Natural killer cell treated with Interleukin-12 subunit alpha and Interleukin-12 subunit beta and Interleukin-15 and Interleukin-18, amount 100 ng/mL, for 72 hours (primary cell): ENCODE results near the gene FOXA2. TPM values are rescaled to one million over a fixed set of nuclear protein-coding genes. Genes with fewer than 3 reads are reported as not detected.

ENCODE experiments used
- ATAC-seq, 2 donors: fragments of 150-1000 bp; cut with Tn5 transposase in 1 of 2; sonication (Bioruptor Pico), chemical (Tn5 transposase) in 1 of 2; 2 replicates each; pipeline ENCODE4 v1.10.0; 2021
- DNase-seq: peaks from one replicate; pipeline ENCODE4 v3.0.0; 2022; ENCODE audit warnings: low spot score
- H3K27ac Mint-ChIP-seq, 2 donors: 1 replicate in 1 of 2; 2 replicates in 1 of 2; pipeline ENCODE4 v1.8.0; 2022; ENCODE audit warnings: mixed read lengths in 2 of 2, mild to moderate bottlenecking in 1 of 2, moderate library complexity in 1 of 2
- H3K27me3 Mint-ChIP-seq, 2 donors: 1 replicate in 1 of 2; 2 replicates in 1 of 2; pipeline ENCODE4 v1.8.0; 2022; ENCODE audit warnings: mixed read lengths in 2 of 2
- H3K36me3 Mint-ChIP-seq: one replicate; pipeline ENCODE4 v1.8.0; 2022; ENCODE audit warnings: mixed read lengths
- H3K4me1 Mint-ChIP-seq, 2 donors: 1 replicate in 1 of 2; 2 replicates in 1 of 2; pipeline ENCODE4 v1.8.0; 2022; ENCODE audit warnings: low read depth in 2 of 2, mixed read lengths in 2 of 2, mild to moderate bottlenecking in 1 of 2
- H3K4me3 Mint-ChIP-seq: one replicate; pipeline ENCODE4 v1.8.0; 2022; ENCODE audit warnings: mixed read lengths
- H3K9me3 Mint-ChIP-seq: 2 replicates; pipeline ENCODE4 v1.8.0; 2022; ENCODE audit warnings: mixed read lengths
- total RNA-seq, 2 donors: library from RNA; stranded (reverse); gene quantifications; one replicate each; pipeline ENCODE4 v1.2.3, GENCODE V29; 2022

FOXA2 gene
- total RNA-seq, 2 donors from 2014 or later: not detected

DNA sequence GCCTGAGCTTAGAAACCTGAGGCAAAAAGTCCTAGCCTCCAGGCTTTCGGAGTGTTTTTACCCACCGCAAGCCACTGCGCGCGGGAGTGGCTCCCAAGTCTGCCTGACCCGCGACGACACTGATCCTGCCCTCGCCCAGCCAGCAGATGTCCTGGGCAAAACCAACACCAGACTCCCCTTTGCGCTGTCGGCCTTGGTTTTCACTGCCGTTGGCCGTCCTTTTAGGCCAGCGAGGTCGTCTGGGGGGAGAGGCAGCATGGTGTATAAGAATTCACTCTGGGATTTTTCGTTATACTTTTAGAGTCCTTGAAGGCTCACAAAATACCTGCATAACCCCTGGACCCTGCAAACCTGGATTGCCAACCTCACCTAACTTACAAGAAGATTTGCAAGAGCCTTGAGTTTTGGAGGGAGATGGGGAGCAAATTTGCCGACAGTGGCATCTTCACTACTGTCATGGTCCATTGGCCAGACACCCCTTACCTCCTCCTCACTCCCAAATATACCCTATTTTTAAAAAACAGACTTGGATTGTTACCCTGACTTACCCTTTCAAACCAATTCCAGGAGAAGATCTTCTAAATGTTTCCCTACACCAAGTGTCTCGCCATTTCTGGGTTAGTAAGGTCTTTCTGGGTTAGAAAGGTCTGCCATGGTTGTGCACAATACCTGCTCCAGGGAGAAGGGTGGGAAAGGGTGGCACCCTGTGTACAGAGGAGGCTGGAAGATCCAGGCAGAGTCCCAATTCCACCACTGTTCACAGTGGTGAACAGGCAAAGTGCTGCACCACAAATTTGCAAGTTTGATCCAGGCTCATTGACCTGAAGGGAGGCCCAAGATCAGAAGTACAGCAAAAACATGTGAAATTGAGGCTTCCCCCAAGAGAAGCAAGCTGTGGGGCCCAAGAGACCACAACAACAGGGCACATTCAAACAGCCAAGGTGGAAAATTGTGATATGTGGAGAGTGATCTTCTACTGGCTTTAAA is 4.4 kb downstream of the FOXA2 start:
- Mint-ChIP-seq H3K36me3 (no peaks in the 10 kb centered on the region), H3K4me3 (no peak overlapping the region), H3K9me3 (no peaks in the 10 kb centered on the region), H3K4me1 (no peaks in the 10 kb centered on the region), H3K27ac (no peak overlapping the region), H3K27me3 (peaks cover 38 to 44% of the 10 kb centered on the region in 2 donors)
- ATAC-seq: no peak
- no peak for DNase-seq

DNA sequence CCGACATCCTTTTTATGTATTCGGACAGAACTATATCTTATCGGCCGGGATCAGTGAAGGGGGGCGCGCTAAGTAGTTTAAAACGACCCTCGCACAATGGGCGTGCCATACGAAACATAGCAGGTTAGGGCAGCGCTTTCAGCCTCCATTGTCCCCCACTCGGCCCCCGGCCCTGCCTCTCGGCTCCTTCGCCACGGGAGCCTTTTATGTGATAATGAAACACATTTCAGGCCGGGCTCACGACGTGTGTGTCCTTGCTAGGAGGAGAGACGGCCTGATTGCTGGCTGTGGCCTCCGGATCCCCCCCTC is 5.3 kb downstream of the FOXA2 start:
- no peaks in the 10 kb centered on the region for H3K36me3 Mint-ChIP-seq
- H3K4me1 Mint-ChIP-seq: no peaks in the 10 kb centered on the region
- no peak for ATAC-seq
- H3K9me3 Mint-ChIP-seq: no peaks in the 10 kb centered on the region
- H3K27me3 Mint-ChIP-seq: peaks cover 43 to 53% of the 10 kb centered on the region in 2 donors
- no peak overlapping the region for H3K4me3 Mint-ChIP-seq
- no peak for DNase-seq
- no peak overlapping the region for H3K27ac Mint-ChIP-seq

DNA sequence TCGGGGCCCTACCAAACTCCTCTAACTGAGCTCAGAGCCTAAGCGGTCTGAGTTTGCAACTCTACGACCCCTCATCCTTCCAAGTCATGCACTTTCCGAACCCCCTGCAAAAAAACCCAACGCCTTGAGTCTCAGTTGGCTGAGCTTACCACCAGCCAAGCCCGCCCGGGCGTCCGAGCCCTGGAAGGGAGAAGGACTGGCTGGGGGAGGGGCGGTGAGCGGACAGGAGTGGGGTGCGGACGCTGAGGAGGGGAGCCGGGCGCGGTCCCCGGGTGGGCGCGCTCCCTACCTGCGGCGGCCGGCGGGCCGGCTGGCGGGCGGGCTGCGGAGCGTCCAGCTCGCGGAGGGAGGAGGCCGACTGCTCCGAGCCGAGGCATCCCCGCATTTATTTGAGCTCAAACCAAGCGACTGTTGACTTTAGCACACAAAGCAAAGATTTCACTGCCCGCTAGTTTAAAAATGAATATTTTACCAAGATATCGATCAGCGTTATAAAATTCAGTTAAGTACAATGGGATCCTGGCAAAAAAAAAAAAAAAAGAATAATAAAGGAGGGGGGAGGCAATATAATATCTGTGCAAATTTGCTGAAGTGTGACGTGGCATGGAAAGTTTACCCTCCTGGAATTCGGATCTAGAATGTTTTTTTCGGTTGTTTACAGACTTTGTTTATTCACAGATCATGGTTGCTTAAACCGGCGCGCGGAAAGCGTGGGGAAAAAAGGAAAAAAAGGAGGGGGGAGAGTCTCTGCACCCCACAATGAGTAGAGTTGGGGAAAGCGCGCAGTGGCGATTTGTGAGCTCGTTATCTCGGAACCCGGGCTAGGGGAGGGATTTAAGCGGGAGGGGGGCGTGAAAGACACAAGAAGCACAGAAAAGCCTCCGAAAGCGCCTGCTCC is 5.9 kb downstream of the FOXA2 start:
- Mint-ChIP-seq H3K9me3 (no peaks in the 10 kb centered on the region), H3K27ac (no peak overlapping the region), H3K4me1 (no peaks in the 10 kb centered on the region), H3K36me3 (no peaks in the 10 kb centered on the region), H3K4me3 (no peak overlapping the region), H3K27me3 (peaks cover 47 to 58% of the 10 kb centered on the region in 2 donors)
- DNase-seq (no peak), ATAC-seq (no peak)

DNA sequence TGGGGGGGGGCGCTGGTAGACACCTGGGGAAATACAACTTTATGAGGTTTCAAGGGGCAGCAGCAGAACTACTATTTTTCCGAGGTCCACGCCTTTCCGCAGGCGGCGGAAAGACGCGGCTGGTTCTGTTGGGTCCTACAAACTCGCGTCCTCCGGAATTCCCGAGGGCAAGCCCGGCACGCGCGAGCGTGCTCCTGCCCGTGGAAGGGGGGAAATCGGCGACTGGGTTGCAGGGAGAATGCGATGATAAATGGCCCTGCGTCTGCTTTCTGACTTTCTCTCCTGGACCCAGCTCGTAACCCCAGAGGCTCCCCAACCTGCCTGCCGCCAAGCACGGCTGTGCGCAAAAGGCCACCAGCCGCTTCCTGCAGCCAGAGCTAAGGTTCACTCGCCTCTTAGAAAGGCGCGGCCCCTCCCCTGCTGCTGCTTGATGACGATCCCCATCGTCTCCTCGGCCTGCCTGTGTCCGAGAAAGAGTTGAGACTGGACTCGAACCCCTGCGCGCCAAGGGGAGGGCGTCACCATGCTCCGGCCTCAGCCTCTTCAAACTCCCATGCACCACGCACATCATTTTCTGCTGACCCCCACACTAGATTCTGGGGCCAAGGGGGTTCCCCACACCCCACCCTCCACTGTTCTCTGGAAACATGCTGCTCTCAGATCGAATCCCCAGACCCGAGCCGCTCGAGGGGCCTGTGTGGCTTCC is 6.7 kb downstream of the FOXA2 start:
- H3K4me3 Mint-ChIP-seq: no peak overlapping the region
- ATAC-seq (no peak), DNase-seq (no peak)
- H3K4me1 Mint-ChIP-seq: no peaks in the 10 kb centered on the region
- H3K27me3 Mint-ChIP-seq: peaks cover 47 to 65% of the 10 kb centered on the region in 2 donors
- H3K36me3 Mint-ChIP-seq: no peaks in the 10 kb centered on the region
- H3K9me3 Mint-ChIP-seq: no peaks in the 10 kb centered on the region
- no peak overlapping the region for H3K27ac Mint-ChIP-seq

DNA sequence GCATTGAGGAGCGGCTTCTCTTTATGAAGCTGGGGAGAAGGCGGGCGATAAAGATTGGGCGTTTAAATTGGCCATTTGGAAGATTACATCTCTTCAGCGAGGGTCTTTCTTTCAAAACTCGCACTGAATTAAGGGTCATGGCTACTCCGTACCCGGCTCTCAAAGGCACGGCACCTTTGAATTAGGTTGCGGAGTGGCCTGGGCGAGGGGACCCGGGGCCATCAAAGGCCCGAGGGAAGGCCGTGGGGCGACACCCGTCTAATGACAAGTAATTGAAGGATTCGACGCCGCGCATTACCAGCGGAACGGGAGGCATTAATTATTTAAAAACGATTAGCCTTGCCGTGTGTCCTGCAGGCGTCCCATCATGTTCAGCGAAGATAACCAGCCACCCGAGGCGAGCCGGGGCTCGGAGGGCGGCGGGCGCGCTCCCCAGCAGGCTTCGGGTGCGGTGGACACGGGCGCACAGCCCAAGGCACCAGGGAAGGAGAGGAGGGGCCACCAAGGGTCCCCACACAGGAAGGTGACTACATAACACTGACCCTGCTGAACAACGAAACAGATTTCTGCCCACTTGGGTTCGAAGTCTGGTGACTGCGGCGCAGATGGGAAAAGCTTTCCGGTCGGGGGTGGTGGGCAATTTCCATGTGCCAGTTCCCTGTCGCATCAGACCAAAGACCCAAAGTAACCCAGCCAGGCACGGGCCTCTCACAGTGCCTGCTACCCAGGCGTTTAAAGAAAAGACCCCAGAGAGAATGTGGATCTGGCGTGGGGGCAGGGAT is 7.4 kb downstream of the FOXA2 start:
- Mint-ChIP-seq H3K27ac (no peak overlapping the region), H3K27me3 (peaks cover 52 to 69% of the 10 kb centered on the region in 2 donors), H3K4me1 (no peaks in the 10 kb centered on the region)

DNA sequence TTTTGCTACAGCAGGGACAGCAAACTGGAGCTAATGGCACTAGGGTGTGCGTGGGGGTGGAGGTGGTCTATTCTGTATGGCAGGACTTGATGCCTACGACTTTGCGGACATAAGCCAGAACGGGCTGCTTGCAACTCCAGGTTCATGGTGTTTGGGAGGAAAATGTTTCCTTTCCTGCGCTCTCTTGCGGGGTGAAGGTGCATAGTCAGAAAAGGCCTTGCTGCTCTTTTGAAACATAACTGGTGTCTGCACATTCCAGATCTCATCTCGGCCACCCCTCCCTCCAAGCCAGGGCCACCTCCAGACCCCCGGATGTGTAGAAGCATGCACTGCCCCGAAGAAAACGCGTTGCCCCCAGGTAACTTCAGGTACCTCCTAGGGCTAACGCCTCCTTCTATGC is 8.1 kb downstream of the FOXA2 start:
- H3K9me3 Mint-ChIP-seq: no peaks in the 10 kb centered on the region
- H3K27me3 Mint-ChIP-seq: peaks cover 54 to 74% of the 10 kb centered on the region in 2 donors
- ATAC-seq: no peak

More for the DNA sequence above, 7.4 kb downstream of the FOXA2 start:
- no peak overlapping the region for H3K4me3 Mint-ChIP-seq
- no peak for DNase-seq
- H3K9me3 Mint-ChIP-seq: no peaks in the 10 kb centered on the region
- no peaks in the 10 kb centered on the region for H3K36me3 Mint-ChIP-seq
- no peak for ATAC-seq

DNA sequence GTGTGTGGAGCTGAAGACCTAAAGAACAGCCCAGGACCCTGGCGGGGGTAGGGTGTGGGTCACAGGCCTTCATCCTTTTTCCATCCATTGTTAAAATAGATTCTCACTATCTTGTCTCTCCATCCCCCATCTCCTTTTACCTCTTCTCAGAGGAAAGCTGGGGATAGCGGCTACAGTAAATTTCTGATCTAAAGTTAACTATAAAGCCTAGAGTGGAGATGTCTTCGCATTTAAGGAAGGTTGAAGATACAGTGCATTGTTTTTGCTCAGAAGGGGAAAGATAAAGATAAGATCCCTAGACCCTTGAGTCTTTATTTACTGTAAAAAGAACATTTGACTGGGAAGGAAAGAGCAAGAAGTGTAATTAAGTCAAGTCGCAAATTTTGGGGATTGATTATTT is 8.6 kb downstream of the FOXA2 start:
- peaks cover 6% of the 10 kb centered on the region for H3K36me3 Mint-ChIP-seq
- DNase-seq: no peak
- H3K27ac Mint-ChIP-seq: no peak overlapping the region

More for the DNA sequence above, 8.1 kb downstream of the FOXA2 start:
- no peak overlapping the region for H3K4me3 Mint-ChIP-seq
- H3K36me3 Mint-ChIP-seq: peaks cover 3% of the 10 kb centered on the region
- H3K4me1 Mint-ChIP-seq: no peaks in the 10 kb centered on the region
- DNase-seq: no peak
- H3K27ac Mint-ChIP-seq: no peak overlapping the region

DNA sequence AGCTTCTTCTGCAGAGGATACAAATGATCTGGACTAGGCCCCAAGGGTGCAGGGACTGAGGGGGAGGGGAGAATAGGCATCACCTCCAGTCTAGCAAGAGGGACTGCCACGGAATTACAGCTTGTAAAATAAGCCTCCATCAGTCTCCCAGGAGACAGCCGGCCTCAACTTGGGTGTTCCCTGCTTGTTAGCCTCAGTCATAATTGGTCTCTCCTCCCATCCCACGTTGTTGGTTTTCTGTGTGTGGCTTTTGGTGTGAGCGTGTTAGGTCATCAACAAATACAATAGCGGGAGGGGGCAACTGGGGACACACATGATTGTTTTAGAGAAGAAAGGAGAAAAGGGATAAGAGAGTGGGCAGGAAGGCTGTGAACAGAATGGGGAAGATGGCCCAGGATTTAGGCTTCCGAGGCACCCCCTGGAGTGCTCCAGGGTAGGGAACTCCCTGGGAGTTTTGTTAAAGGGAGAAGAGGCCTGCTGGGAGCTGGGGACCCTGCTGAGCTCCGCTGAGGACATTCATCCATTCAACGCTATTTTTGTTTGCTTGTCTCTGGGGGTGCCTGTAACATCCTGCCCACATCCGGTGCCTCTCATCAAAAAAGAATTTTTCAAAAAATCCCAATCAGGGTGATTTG is 9.2 kb downstream of the FOXA2 start:
- no peaks in the 10 kb centered on the region for H3K4me1 Mint-ChIP-seq
- no peak overlapping the region for H3K4me3 Mint-ChIP-seq
- no peaks in the 10 kb centered on the region for H3K9me3 Mint-ChIP-seq
- DNase-seq (no peak), ATAC-seq (no peak)
- peaks cover 6% of the 10 kb centered on the region for H3K36me3 Mint-ChIP-seq
- no peak overlapping the region for H3K27ac Mint-ChIP-seq
- H3K27me3 Mint-ChIP-seq: peaks cover 54 to 70% of the 10 kb centered on the region in 2 donors

More for the DNA sequence above, 8.6 kb downstream of the FOXA2 start:
- Mint-ChIP-seq H3K9me3 (no peaks in the 10 kb centered on the region), H3K4me3 (no peak overlapping the region), H3K27me3 (peaks cover 59 to 74% of the 10 kb centered on the region in 2 donors), H3K4me1 (no peaks in the 10 kb centered on the region)
- ATAC-seq: no peak

DNA sequence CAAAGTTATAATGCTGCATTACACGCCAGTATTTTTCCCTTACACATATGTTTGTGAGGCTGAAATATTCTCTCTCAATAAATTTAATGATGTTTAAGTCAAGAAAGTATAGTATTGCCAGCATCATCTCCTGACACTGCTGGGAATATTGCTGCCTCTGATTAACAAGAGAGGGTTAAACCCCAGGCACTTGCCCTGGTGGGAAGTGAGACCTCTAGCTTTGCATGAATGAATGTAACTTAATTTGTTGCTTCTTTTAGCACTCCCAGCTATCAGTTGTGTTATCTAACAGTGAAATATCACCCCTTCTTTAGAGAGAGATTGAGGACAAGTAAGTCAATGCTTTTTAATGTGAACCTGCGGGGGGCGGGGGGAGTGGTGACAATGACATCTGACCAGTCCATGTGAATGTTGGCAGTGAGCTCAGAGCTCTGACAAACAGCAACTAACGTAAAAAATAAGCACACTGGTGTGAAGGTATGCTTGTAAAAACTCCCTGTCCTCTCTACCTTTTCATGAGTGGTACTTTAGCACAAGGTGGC is 9.8 kb downstream of the FOXA2 start:
- ATAC-seq (no peak), DNase-seq (no peak)
- no peak overlapping the region for H3K4me3 Mint-ChIP-seq
- H3K9me3 Mint-ChIP-seq: no peaks in the 10 kb centered on the region
- H3K36me3 Mint-ChIP-seq: peaks cover 6% of the 10 kb centered on the region
- no peaks in the 10 kb centered on the region for H3K4me1 Mint-ChIP-seq
- H3K27me3 Mint-ChIP-seq: peaks cover 50 to 67% of the 10 kb centered on the region in 2 donors
- H3K27ac Mint-ChIP-seq: no peak overlapping the region

DNA sequence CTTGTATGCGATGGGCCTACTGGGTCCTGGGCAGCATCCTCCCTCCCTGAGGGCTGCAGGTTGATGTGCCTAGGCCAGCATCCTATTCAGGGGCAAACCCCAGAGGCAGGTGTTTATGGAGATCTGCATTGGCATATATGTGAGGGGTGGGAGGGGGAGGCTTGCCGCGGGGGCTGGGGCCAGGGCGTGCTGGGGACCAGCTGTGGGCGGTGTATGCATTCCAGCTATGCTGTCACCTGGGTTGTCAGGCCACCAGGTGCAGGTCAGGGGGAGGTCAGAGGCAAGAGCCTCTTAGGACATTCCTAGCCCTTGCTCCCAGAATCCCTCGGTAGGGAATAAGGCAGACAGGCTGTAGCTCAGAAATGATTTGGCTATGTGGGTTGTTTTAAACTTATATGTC is 11.9 kb downstream of the FOXA2 start:
- Mint-ChIP-seq H3K27ac (no peak overlapping the region), H3K27me3 (peaks cover 49 to 66% of the 10 kb centered on the region in 2 donors), H3K36me3 (peaks cover 6% of the 10 kb centered on the region), H3K9me3 (no peaks in the 10 kb centered on the region), H3K4me3 (no peak overlapping the region), H3K4me1 (no peaks in the 10 kb centered on the region)
- no peak for ATAC-seq
- DNase-seq: no peak

DNA sequence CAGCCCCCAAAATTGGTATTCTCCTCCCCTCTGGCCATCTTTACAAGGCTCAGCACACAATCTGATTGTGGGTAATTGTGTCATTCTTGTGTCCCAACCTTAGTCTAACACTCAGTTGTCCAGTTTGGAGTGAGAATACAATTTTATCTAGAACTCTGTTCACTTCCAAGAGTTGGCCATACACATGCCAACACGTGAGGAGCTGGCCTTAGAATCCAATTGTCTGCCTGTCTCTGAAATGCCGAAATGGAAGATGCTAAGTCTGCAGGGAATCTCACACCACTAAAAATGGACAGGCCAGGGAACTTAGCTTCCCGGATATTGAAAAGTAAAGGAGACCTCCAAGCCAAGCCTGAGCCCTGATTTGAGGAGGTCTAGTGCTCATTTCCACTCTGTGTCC is 12.3 kb downstream of the FOXA2 start:
- Mint-ChIP-seq H3K4me1 (no peaks in the 10 kb centered on the region), H3K27ac (no peak overlapping the region), H3K27me3 (peaks cover 52 to 71% of the 10 kb centered on the region in 2 donors), H3K9me3 (no peaks in the 10 kb centered on the region), H3K36me3 (peaks cover 6% of the 10 kb centered on the region), H3K4me3 (no peak overlapping the region)
- ATAC-seq (no peak), DNase-seq (no peak)

DNA sequence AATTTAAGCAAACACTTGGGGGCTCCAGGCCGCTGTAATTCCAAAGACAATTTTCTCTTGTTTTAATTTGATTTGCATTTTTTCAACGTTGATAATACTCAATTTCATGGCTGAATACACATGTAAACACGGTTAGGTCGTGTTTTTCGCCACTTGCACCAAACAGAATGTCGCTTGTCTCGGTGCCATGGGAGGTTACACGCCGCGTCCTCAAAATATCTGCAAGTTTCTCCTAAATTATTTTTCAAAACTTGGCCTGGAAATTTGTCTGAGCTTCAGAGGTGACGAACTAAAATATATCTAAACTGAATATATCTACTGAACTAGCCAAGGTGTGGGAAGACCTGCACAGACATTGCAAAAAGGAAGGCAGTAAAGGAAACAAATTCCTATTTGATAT is 15.0 kb downstream of the FOXA2 start:
- Mint-ChIP-seq H3K9me3 (no peaks in the 10 kb centered on the region), H3K27ac (no peak overlapping the region), H3K4me1 (no peaks in the 10 kb centered on the region), H3K4me3 (no peak overlapping the region), H3K27me3 (peaks cover 43 to 61% of the 10 kb centered on the region in 2 donors), H3K36me3 (peaks cover 6% of the 10 kb centered on the region)
- DNase-seq (no peak), ATAC-seq (no peak)
